HG03066 (cell line): ENCODE data around the gene CDH4.

ENCODE experiments used
- ATAC-seq: cut with Tn5 transposase; IDR thresholded peaks from one replicate; pipeline ENCODE4 v1.9.1; 2021; ENCODE audit warnings: low read depth; ENCODE audit not compliant: unreplicated experiment

The CDH4 gene

DNA sequence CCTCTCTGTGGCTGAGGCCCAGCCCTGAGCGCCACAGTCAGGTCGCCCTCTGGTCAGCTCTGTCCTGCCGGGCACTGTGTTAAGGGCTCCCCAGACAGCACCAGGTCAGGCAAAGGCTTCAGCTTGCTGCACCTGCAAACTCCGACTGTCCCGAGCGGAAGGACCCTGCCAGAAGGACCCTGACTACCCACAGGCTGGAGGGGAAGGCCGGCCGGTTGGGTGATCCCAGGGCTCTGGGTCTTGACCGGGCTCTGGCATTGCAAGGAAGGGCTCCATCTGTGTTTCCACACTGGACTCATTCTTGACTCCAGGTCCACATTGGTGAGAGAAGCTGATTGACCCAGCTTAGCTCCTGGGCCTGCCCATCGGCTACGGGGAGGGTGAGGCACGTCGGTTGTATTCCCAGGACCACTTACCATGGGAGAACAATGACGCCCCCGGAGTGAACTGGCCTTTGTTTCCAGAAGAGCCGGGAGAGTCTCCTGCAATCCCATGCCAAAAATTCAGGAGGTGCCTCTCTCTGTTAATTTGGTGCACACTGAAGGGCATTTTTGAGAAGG, 583.8 kb downstream of the CDH4 start:
- ATAC-seq: no peak

DNA sequence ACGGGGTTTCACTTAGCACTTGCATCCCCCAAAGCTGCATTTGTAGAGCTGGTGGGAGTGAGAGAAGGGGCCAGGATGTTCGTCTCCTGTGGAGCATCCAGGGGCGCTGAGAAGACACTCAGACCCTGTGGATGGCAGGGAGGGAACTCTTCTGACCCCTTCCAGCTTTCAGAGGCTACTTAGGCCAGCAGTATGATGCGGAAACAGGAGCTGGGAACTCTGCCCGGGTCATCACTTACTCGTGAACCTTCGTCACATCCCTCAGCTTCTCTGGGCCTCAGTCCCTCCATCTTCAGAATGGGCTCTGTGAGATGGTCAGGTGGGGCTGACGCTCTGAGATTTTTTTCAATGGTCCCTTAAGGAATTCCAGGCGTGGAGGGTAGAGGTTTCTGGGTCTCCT, 585.1 kb downstream of the CDH4 start:
- ATAC-seq: no peak

DNA sequence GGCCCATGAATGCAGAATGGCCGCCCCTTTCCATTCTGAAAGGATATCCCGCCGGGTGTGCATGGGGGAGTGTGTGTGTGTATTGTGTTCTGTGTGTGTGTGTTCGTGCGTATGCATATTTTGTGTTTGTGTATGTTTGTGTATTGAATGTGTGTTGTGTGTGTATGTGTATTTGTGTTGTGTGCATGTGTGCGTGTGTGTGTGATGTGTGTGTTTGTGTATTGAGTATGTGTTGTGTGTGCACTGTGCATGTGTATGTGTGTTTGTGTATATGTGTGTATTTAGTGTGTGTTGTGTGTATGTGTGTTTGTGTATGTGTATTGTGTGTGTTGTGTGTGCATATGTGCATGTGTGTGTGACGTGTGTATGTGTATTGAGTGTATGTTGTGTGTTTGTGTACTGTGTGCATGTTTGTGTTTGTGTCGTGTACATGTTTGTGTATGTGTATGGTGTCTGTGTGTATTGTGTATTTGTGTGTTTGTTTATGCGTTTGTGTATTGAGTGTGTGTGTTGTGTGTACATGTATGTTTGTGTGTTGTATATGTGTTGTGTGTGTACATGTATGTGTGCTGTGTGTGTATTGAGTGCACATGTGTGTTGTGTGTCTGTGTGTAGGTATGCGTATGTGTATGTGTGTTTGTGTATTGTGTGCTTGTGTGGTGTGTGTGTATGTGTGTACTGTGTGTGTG, 587.3 kb downstream of the CDH4 start:
- no peak for ATAC-seq

DNA sequence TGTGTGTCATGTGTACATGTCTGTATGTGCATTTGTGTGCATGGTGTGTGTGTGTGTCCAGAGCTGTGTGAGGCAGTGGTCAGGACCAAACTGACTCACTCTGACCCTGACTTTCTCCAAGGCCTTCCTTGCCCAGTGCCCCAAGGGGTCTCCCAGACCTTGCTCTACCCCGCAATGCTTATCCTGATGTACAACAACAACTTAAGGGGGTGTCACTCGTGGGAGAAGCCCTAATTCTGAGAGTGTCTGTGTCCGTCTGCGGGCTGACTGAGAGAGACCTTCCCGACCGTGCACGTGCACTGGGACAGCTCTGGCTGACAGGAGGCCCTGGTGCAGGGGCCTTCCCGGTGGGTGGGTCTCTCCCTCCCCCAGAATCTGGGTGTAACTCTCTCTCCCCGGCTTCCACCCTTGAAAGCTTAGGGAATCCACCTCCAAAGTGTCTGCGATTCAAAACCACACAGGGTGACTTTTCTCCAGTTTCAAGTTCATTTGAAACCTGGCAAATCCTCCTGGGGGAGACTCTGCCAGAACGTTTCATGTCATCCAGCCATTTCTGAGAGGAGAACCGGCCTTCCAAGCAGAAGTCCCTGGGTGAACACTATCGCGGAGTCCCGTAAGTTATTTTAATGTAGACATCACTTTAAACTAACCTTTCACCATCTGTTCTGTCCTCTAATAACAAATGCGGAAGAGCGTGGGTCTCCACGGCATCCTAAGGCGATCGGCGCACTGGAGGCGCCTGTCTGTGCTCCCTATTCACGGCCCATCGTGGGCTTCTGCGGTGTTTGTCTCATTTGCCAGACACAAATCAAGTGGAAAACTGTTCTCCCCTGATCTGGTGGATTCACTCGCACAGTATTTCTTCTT, 588.1 kb downstream of the CDH4 start:
- no peak for ATAC-seq

DNA sequence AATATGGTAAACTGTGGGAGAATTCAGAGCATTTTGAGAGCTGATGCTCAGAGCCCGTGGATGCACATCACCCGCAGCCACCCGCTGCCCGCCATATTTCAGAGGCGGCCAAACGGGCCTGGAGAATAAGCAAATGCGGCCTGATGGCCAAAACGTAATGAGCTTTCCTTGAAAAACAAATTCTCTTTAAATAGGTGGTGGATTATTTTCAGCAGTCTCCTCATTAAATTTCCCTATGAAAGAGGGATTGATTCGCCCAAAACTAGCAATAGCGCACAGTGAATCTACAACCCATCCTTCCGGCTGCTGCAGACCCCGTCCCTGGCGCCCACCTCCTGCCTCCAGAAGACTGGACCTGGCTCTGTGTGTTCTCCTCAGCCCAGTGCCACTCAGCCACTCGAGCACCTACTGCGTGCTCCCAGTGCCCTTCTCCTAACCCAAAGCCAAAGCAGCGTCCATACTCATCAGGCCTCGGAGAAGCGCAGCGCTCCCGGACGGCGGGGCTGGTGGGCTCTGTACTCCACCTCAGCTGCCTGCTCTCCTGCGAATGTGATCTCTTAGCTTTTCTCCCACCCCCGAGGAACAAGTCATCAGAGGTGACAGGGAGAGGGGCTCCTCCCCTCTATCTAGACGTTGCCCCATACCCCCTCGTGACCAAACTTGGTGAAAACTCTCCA, 588.9 kb downstream of the CDH4 start:
- ATAC-seq: no peak

DNA sequence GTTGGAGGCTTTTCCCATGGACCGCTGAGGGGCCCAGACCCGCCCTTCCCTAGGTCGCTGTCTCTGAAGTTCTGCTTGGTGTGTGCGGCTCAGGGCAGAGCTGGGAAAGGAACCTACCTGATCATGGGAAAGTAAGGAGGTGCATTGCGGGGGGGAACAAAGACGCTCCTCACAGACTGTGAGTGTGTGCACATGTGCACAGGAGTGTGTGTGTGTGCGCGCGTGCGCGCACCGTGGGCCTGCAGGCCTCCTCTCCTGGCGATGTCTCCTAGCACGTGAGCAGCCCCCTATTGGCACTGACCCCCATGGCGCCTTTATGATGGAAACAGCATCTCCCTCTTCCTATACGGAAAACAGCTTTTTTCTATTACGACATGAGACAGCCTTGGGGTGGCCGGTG, 589.5 kb downstream of the CDH4 start:
- ATAC-seq: no peak

DNA sequence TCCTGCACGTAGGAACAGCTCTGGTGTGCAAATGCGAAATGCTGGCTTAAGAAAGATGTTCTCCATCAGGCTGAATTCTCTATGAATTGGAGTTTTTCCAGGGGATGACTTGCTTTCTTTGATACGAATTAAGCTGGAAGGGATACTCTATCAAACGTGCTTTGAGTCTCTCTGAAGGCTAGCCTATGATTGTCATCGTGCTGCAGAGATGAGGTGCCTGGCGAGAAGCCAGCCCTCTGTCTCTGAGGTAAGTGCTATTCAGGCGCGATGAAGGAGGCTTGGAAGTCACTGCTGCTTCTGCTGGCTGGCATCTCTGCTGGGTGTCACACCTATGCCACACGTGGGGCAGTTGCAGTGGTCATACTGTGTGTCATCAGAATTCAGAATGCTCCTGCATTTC, 589.9 kb downstream of the CDH4 start:
- no peak for ATAC-seq

DNA sequence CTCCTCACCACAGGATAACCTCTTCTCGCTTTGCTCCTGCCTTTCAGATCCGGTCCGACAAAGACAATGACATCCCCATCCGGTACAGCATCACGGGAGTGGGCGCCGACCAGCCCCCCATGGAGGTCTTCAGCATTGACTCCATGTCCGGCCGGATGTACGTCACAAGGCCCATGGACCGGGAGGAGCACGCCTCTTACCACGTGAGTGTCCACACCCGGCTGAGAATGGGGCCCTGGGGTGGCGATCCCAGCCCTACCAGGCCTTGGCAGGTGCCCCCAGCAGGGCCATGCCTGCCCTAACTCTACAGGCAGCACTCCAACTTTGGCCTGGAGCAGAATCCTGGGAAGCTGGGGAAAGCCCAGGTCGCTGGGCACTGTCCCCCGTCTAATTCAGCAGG, 592.6 kb downstream of the CDH4 start:
- ATAC-seq: no peak

DNA sequence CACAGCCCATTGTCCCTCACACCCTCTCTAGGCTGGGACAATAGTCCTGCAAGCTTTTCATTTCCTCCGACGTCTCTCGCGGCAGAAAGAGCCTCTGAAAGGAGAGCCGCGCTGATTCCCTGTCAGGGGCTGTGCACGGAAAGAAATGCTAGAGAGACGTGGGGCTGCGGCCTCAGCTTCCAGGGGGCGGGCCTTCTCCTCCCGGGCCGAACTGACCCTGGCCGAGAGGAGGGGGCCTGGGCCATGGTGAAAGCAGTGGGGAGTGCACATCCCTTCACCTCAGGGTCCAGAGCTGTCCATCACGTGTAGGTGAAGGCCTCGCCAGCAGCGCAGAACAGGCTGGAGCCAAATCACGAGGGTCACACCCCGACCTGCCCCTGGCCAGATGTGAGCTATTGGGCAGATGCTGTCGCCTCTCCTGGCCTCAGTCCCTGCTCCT, 593.2 kb downstream of the CDH4 start:
- ATAC-seq: no peak

DNA sequence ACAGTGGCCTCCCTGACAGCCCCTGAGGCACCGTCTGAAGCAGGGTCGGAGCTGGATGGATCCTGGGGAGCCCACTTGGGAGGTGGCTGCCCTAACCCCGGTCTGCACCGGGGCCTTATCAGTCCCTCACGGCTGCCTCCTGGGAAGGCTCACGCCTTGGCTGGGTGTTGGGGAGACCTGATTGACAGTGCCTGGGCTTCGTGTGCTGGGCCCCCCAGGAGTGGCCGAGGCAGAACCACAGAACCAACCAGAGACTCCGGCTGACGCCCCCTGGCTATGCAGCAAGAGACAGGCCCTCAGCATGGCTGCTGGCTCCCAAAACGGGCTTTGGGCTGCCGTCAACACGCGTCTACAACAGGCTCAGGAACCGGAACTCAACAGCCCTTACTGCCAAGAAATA, 594.0 kb downstream of the CDH4 start:
- no peak for ATAC-seq

DNA sequence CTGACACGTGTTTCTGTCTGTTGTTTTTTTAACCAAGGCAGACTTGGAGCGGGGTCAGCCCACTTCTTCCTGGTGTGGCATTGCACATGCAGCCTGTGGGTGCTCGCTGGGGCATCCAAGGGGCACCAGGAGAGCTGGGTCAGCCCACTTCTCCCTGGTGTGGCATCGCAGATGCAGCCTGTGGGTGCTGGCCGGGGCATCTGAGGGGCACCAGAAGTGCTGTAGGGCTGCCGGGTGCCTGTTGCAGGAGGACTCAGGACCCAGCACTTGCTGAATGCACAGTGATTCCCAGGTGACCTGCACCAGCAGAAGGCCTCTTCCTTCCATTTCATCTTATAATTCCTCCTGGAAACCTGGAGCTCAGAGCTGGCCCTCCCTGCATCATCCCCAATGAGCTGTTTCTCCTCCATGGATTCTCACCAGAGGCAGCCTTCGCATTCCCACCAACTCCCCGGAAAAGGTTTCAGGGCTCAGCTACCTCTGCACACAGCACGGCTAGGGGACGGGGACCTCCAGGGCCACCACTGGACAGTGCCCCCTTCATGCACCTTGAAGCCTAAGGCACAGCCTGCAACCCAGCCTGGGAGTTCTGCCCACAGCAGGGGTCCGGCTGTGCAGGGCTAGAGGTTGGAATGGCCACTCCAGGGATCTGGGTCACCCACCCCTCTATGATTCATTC, 594.8 kb downstream of the CDH4 start:
- ATAC-seq: no peak

DNA sequence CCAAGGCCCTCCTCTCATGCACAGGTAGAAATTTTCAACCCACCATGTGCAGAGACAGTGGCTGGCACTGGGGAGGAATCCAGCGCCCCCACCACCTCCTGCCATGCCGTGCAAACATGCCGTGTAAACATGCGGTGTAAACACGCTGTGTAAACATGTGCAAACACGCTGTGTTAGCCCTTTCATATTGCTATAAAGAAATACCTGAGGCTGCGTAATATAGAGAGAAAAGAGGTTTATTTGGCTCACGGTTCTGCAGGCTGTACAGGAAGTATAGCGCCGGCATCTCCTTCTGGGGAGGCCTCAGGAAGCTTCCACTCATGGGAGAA, 595.3 kb downstream of the CDH4 start:
- no peak for ATAC-seq

DNA sequence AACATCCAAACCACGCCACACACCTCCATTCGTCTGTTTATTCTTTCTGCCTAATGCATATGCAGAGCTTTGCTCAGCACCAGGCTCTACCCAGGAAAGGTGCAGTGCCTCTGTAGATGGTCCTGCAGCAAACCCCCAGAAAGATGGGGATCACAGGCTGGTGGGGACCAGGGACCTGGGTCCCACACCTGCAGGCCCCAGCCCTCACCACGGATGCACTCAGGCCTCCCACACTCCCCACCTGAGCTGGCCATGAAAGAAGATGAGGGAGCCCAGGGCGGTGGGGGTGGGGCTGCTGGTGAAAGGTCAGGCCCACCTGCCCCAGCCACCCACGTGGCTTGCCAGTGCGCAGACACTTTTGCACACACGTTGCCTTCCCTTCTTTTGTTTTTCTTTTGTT, 595.9 kb downstream of the CDH4 start:
- no peak for ATAC-seq

DNA sequence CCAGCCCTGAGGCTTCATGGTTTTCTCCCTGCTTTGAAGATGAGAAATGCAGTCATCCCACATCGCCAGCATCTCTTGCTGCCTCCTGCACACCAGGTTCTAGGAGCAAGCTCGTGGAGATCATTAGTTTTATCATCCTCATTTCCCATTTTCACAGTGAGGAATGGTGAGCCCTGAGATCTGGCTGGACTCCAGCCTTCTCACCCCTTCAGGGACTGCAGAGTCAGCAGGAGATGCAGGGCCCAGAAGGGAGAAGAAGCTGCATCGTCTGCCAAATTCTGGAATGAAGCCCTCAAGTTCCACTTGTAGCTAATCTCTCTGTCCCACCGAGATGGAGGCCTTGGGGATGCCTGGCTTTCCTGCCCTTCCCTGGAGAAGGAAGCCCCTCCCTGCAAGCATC, 596.8 kb downstream of the CDH4 start:
- ATAC-seq: no peak

DNA sequence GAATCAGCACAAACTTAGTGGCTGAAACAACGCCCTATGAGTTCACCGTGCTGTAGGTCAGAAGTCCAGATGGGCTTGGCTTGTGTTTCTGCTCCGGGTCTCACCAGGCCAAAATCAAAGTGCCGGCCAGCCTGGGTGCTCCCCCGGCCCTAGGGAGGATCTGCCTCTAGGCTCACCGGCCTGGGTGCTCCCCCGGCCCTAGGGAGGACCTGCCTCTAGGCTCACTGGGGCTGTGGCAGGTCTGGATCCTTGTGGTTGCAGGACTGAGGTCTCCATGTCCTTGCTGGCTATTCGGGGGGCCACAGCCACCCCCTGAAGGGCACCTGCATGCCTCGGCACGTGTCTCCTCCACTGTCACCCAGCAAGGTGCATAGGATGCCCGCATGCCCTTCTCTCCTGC, 597.3 kb downstream of the CDH4 start:
- ATAC-seq: no peak

DNA sequence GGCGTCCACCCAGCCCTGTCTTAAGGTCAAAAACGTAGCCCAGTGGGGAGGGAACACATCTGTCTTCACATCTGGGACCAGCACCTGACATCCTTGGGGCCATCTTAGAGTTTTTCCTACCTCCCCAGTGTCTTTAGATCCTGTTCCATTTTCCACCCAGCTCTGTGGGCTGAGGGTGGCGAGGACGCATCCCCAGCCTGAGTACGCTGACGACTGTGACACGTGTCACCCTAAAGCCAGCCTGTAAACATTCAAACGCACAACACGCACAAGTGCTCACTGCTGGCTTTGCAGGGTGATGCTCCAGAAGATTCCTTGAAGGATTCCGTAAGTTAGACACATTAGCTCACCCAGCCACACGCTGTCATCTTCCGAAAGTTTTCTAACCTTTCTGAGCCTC, 597.8 kb downstream of the CDH4 start:
- no peak for ATAC-seq

DNA sequence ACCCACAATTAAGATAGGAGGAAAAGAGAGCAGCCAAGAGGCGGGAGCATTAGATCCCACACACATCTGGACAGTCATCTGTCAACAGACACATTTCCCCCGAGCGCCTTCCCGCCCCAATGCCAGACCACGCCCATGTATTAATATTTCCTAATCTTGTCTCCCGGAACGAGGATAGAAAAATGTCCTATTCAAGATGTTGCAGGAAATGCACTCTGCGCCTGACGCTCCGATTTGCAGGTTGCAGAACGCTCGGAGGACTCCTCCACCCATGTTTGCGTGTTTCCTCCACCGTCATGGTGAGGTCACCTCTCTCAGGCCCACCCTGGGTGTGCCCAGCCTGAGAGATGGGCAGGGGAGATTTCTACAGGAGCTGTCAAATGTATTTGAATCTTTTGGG, 598.4 kb downstream of the CDH4 start:
- ATAC-seq: no peak

DNA sequence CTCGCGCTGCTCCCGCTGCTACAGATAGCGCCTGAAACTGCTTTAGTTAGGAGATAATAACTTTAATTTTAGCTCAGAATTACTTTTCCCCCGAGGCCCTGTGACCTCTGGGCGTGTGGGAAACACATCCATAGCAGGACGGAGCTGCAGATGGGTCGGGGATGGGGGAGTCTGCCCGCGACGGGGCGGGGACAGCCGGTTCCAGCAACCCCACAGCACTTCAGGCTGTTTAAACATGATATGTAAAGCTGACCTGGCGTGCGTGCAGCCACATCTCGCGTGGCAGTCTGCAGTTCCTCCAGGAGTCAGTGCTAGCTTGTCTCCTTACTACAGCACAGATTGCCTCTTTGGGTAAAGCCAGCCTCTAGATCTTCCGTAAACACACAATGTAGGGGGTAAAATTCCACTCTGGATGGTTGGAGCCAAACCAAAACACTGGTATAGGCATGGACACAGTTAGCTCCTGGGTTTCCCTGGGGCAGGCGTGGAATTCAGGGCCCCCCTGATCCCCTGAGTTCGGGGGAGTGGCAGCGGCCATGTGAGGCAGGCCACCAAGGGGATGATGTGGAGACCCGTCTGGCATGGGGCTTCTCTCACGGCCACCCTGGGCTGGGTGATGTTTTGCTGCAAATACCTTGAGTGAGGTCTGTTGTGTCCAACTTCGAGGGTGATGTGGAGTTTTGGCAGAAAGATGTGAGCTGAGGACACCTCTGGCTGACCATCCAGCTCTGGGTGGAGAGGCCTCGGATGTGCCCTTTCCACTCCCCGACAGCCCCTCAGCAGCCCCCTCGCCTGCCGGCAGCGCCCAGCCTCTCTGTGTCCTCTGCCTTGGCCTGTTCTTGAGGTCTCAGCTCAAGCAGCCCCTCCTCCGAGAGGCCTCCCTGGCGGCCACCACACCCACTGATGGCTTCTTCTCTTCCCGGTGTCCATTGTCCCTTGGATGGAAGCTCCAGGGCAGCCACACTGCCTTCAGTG, 599.2 kb downstream of the CDH4 start:
- no peak for ATAC-seq

DNA sequence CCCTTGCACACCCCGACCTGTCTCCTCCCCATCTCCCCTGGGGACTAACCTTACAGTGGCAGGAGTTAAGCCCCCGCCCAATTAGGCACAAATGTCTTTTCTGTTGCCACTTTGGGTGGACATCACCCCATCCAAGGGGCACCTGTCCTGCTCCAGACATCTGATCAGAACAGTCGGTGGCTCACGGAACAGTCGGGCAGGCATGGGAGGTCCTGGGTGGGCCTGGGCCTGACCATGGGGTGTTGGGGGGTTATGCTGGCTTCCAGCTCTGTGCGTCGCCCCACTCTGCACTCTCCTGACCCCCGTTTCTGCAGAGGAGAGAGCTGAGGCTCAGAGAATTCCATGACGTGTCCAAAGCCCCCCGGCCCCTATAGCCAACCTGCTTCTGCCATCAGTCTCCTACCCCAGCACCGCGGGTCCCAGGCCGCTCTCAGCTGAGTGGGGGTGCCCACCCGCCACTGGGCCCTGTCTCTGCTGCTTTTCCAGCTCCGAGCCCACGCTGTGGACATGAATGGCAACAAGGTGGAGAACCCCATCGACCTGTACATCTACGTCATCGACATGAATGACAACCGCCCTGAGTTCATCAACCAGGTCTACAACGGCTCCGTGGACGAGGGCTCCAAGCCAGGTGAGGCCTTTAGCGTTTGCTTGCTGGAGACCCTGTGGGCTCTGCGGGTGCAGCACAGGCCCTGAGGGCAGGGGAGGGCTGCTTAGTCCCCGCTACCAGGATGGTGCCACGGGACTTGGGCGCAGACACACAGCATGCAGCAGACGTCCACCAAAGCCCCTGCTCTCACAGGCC, 600.4 kb downstream of the CDH4 start:
- no peak for ATAC-seq
